ENCODE data around the gene CPA2. TPM values are rescaled to one million over a fixed set of nuclear protein-coding genes. Genes with fewer than 3 reads are reported as not detected.
A peak's percentile ranks its signal among the peaks of the same experiment; 100 is the strongest.

Gene CPA2
- total and polyA plus RNA-seq, 2 donors (not counting 1 experiment from before 2014, with no cell fraction given), result 0.06 TPM; not detected in 1

GRCh38 chr7:130290745-130291144, 24.1 kb downstream of the CPA2 start:
- H3K9me3 ChIP-seq (ENCODE audit: control insufficient read depth, insufficient read depth, low read depth, low read length), result no peaks in the 10 kb centered on the region
- no peak for TF ChIP-seq EZH2 (IDR thresholded peaks at IDR 0.05; ENCODE audit: low read length, missing control alignments)
- no peak for TF ChIP-seq CTCF (conservative IDR thresholded peaks at IDR 0.05 in 1 of 2, IDR thresholded peaks at IDR 0.05 in 1 of 2; ENCODE audit: low read depth in 1 of 2, low read length in 2 of 2)
- no peaks in the 10 kb centered on the region for H3K27me3 ChIP-seq (ENCODE audit: control insufficient read depth, insufficient read depth, low read length)
- H4K20me1 ChIP-seq (ENCODE audit: control insufficient read depth, extremely low read depth, insufficient read depth, low read length), result no peaks in the 10 kb centered on the region
- H3K79me2 ChIP-seq (ENCODE audit: control insufficient read depth, insufficient read depth, low read length), result no peaks in the 10 kb centered on the region
- no peak overlapping the region for H3K4me3 ChIP-seq (replicated peaks in 1 of 4; ENCODE audit: control extremely low read depth in 1 of 4, insufficient read depth in 1 of 4, low read depth in 3 of 4, low read length in 4 of 4)
- H3K9ac ChIP-seq (ENCODE audit: insufficient read depth, low read length), result no peak overlapping the region
- H3K36me3 ChIP-seq (ENCODE audit: control insufficient read depth, insufficient read depth, low read length), result no peaks in the 10 kb centered on the region
- no peak overlapping the region for H2AFZ ChIP-seq (ENCODE audit: low read length)
- peak; percentile 33 to 91 for DNase-seq (ENCODE audit: low read depth in 2 of 2)
- no peak overlapping the region for H3K27ac ChIP-seq (ENCODE audit: insufficient read depth, low read length)
- peaks cover 7% of the 10 kb centered on the region for H3K4me1 ChIP-seq (ENCODE audit: control insufficient read depth, extremely low read depth, insufficient read depth, low read length)
- H3K4me2 ChIP-seq (ENCODE audit: extremely low read depth, insufficient read depth, low read length), result no peak overlapping the region

DNA sequence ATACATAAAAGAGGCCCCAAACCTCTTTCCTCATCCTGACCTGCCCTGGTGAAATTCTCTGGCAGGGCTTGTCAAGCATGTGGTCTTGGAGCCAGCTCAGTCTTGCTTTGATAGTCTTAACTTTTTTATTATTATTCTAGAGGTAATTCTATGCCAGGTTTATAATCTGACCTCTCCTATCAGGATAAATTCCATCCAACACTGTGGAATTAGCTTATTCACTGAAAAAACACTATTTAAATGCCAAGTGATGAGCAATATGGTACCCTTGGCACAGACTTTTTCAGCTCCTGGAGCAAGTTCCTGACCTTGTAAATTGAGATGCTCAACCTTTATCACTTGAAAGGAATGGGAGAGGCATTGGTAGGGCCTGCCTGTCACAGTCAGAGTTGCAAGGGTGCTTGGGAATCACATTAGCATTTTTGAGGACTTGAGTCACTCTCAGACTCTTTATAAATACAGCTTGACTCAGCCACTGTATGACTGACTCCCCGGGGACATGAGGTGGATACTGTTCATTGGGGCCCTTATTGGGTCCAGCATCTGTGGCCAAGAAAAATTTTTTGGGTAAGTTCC, 26.1 kb downstream of the CPA2 start, which contains the start of gene CPA4:
CPA4 (plus strand) TSS at position 480 of the 576 bp plus-strand sequence; CDS start at position 500, 20 bp downstream.
- Histone ChIP-seq H3K4me1 (ENCODE audit: control insufficient read depth, extremely low read depth, insufficient read depth, low read length) (peaks cover 7% of the 10 kb centered on the region), H2AFZ (ENCODE audit: low read length) (no peak within 1 kb of the TSS), H3K4me2 (ENCODE audit: extremely low read depth, insufficient read depth, low read length) (peak within 1 kb of the TSS; percentile 11), H4K20me1 (ENCODE audit: control insufficient read depth, extremely low read depth, insufficient read depth, low read length) (no peaks in the 10 kb centered on the region), H3K9me3 (ENCODE audit: control insufficient read depth, insufficient read depth, low read depth, low read length) (no peaks in the 10 kb centered on the region), H3K27ac (ENCODE audit: insufficient read depth, low read length) (peak within 1 kb of the TSS; percentile 43), H3K4me3 (replicated peaks in 1 of 4; ENCODE audit: control extremely low read depth in 1 of 4, insufficient read depth in 1 of 4, low read depth in 3 of 4, low read length in 4 of 4) (no peak within 1 kb of the TSS), H3K36me3 (ENCODE audit: control insufficient read depth, insufficient read depth, low read length) (no peaks in the 10 kb centered on the region), H3K79me2 (ENCODE audit: control insufficient read depth, insufficient read depth, low read length) (no peaks in the 10 kb centered on the region), H3K27me3 (ENCODE audit: control insufficient read depth, insufficient read depth, low read length) (no peaks in the 10 kb centered on the region), H3K9ac (ENCODE audit: insufficient read depth, low read length) (no peak within 1 kb of the TSS)
- no peak for TF ChIP-seq CTCF (conservative IDR thresholded peaks at IDR 0.05 in 1 of 2, IDR thresholded peaks at IDR 0.05 in 1 of 2; ENCODE audit: low read depth in 1 of 2, low read length in 2 of 2)
- TF ChIP-seq EZH2 (IDR thresholded peaks at IDR 0.05; ENCODE audit: low read length, missing control alignments), result no peak
- peak; percentile 94 to 100 for DNase-seq (ENCODE audit: low read depth in 2 of 2)

DNA sequence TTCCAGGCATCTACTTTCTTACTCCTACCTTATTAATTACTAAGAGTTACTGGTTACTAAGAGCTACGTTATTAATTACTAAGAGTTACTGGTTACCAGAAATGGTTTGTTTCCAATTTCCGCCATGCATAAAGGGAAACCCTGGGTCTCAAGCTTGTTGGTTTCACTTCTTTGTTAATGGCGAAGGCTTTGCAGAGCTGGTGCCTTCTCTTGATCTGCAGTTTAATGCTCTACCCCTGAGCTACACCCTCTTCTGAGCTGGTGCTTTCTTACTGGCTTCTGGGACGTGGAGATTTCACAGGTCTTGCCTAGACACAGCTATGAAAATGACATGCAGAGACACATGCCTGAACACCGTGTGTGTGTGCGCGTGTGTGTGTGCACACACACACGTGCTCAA, 26.9 kb downstream of the CPA2 start:
- H3K9me3 ChIP-seq (ENCODE audit: control insufficient read depth, insufficient read depth, low read depth, low read length), result no peaks in the 10 kb centered on the region
- H3K27me3 ChIP-seq (ENCODE audit: control insufficient read depth, insufficient read depth, low read length), result no peaks in the 10 kb centered on the region
- no peaks in the 10 kb centered on the region for H3K79me2 ChIP-seq (ENCODE audit: control insufficient read depth, insufficient read depth, low read length)
- no peak overlapping the region for H3K9ac ChIP-seq (ENCODE audit: insufficient read depth, low read length)
- no peak overlapping the region for H2AFZ ChIP-seq (ENCODE audit: low read length)
- TF ChIP-seq EZH2 (IDR thresholded peaks at IDR 0.05; ENCODE audit: low read length, missing control alignments), result no peak
- no peak for TF ChIP-seq CTCF (conservative IDR thresholded peaks at IDR 0.05 in 1 of 2, IDR thresholded peaks at IDR 0.05 in 1 of 2; ENCODE audit: low read depth in 1 of 2, low read length in 2 of 2)
- H3K4me2 ChIP-seq (ENCODE audit: extremely low read depth, insufficient read depth, low read length), result no peak overlapping the region
- H3K4me3 ChIP-seq (replicated peaks in 1 of 4; ENCODE audit: control extremely low read depth in 1 of 4, insufficient read depth in 1 of 4, low read depth in 3 of 4, low read length in 4 of 4), result no peak overlapping the region
- no peak for DNase-seq (ENCODE audit: low read depth in 2 of 2)
- peak overlapping the region; percentile 10 for H3K27ac ChIP-seq (ENCODE audit: insufficient read depth, low read length)
- H4K20me1 ChIP-seq (ENCODE audit: control insufficient read depth, extremely low read depth, insufficient read depth, low read length), result no peaks in the 10 kb centered on the region
- H3K4me1 ChIP-seq (ENCODE audit: control insufficient read depth, extremely low read depth, insufficient read depth, low read length), result peaks cover 7% of the 10 kb centered on the region
- H3K36me3 ChIP-seq (ENCODE audit: control insufficient read depth, insufficient read depth, low read length), result no peaks in the 10 kb centered on the region
